HFF-Myc (cell line): ENCODE results near the gene AFF2.

Source experiments
- DNase-seq: peaks from one replicate; pipeline ENCODE4 v3.0.0-alpha.2; 2011; ENCODE audit warnings: low read depth; ENCODE audit errors: extremely low read depth
- H3K4me3 ChIP-seq: replicated peaks from 2 replicates; pipeline ENCODE4 v1.5.1; 2011; ENCODE audit warnings: low read depth, mild to moderate bottlenecking, control low read depth, low read length
- CTCF ChIP-seq: IDR thresholded peaks from 2 replicates; pipeline ENCODE4 v1.5.1; 2012; ENCODE audit warnings: mild to moderate bottlenecking, low read depth, low read length, control low read depth; ENCODE audit errors: missing control alignments

Gene AFF2

GRCh38 chrX:148588649-148589310 lies 88.4 kb downstream of the AFF2 start:
- no peak overlapping the region for H3K4me3 ChIP-seq
- no peak for DNase-seq
- no peak for TF ChIP-seq CTCF

- TF ChIP-seq CTCF, result no peak
- H3K4me3 ChIP-seq, result no peak overlapping the region
- DNase-seq, result no peak
Measured at GRCh38 chrX:148592595-148592994, 92.2 kb downstream of the AFF2 start.

- no peak for TF ChIP-seq CTCF
- H3K4me3 ChIP-seq, result no peak overlapping the region
- no peak for DNase-seq
Measured at GRCh38 chrX:148593146-148593545, 92.7 kb downstream of the AFF2 start.

- no peak for DNase-seq
- no peak for TF ChIP-seq CTCF
- H3K4me3 ChIP-seq, result no peak overlapping the region
Measured at GRCh38 chrX:148593987-148594386, 93.6 kb downstream of the AFF2 start.

- no peak overlapping the region for H3K4me3 ChIP-seq
- no peak for TF ChIP-seq CTCF
- no peak for DNase-seq
Measured at GRCh38 chrX:148599404-148599803, 99.0 kb downstream of the AFF2 start.

- H3K4me3 ChIP-seq, result no peak overlapping the region
- no peak for TF ChIP-seq CTCF
- DNase-seq, result no peak
Measured at GRCh38 chrX:148600131-148600530, 99.7 kb downstream of the AFF2 start.

GRCh38 chrX:148600581-148600980 lies 100.2 kb downstream of the AFF2 start:
- no peak for DNase-seq
- no peak for TF ChIP-seq CTCF
- no peak overlapping the region for H3K4me3 ChIP-seq
